Measurements from ENCODE around the gene BCL7B. TPM values are rescaled to one million over a fixed set of nuclear protein-coding genes. Genes with fewer than 3 reads are reported as not detected.
"Not testable (repeated sequence)": the region's sequence is repeated elsewhere in the genome, so short reads cannot be mapped to it uniquely, and the experiment has no call there.

BCL7B gene
- total and polyA plus RNA-seq, 8 donors: 9.0 to 105 (median 65.2) TPM

DNA sequence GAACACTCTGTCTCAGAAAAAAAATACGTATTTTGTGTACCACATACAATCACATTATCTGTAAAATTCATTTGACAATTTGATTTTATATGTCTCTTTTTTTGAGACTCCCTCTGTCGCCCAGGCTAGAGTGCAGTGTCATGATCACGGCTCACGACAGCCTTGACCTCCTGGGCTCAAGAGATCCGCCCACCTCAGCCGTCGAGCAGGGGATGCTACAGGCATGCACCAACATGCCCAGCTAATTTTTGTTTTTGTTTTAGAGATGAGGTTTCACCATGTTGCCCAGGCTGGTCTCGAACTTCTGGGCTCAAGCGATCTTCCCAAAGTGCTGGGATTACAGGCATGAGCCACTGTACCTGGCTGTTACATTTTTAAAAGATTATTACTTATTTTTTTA is 23.7 kb downstream of the BCL7B start:
- intact Hi-C loops (cut with DNase I; ENCODE audit: low total_unique reads): no loop called here
- Histone ChIP-seq H3K36me3 (peaks cover 37 to 72% (median 61%) of the 10 kb centered on the region in 4 donors), H3K9me3 (no peaks in the 10 kb centered on the region), H3K4me1 (no peaks in the 10 kb centered on the region), H3K27ac (no peak overlapping the region), H3K4me3 (no peak overlapping the region), H3K27me3 (no peaks in the 10 kb centered on the region)
- TF ChIP-seq POLR2A (IDR thresholded peaks at IDR 0.05) (no peak), POLR2AphosphoS5 (IDR thresholded peaks at IDR 0.05) (no peak), EP300 (IDR thresholded peaks at IDR 0.05) (no peak)
- TF ChIP-seq, protein P1, sequence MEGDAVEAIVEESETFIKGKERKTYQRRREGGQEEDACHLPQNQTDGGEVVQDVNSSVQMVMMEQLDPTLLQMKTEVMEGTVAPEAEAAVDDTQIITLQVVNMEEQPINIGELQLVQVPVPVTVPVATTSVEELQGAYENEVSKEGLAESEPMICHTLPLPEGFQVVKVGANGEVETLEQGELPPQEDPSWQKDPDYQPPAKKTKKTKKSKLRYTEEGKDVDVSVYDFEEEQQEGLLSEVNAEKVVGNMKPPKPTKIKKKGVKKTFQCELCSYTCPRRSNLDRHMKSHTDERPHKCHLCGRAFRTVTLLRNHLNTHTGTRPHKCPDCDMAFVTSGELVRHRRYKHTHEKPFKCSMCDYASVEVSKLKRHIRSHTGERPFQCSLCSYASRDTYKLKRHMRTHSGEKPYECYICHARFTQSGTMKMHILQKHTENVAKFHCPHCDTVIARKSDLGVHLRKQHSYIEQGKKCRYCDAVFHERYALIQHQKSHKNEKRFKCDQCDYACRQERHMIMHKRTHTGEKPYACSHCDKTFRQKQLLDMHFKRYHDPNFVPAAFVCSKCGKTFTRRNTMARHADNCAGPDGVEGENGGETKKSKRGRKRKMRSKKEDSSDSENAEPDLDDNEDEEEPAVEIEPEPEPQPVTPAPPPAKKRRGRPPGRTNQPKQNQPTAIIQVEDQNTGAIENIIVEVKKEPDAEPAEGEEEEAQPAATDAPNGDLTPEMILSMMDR (IDR thresholded peaks at IDR 0.05): no peak
- 85 to 92% (median 90%) methylated on average over 9 of the region's 9 CpGs for WGBS, 5 donors
- DNase-seq: no peak

DNA sequence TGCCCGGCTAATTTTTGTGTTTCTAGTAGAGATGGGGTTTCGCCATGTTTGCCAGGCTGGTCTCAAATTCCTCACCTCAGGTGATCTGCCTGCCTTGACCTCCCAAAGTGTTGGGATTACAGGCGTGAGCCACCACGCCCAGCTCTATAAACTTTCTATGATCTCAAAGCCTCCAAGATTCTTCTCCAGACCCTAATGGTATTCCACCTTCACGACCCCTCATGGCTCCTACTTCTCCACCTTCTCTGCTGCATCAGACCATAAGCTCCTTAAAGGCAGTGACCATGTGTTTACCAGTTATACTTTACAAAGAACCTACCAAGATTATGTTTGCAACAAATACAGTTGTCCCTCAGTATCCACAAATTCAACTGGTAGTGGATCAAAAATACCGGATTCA is 25.3 kb downstream of the BCL7B start:
- Histone ChIP-seq H3K4me3 (no peak overlapping the region), H3K27me3 (no peaks in the 10 kb centered on the region), H3K27ac (no peak overlapping the region), H3K9me3 (no peaks in the 10 kb centered on the region), H3K36me3 (peaks cover 23 to 56% (median 46%) of the 10 kb centered on the region in 4 donors), H3K4me1 (no peaks in the 10 kb centered on the region)
- intact Hi-C loops (cut with DNase I; ENCODE audit: low total_unique reads): no loop called here
- no peak for DNase-seq
- 95 to 98% (median 96%) methylated on average over 6 of the region's 6 CpGs for WGBS, 5 donors
- TF ChIP-seq POLR2A (IDR thresholded peaks at IDR 0.05) (no peak), EP300 (IDR thresholded peaks at IDR 0.05) (no peak)
- TF ChIP-seq, protein P1 (IDR thresholded peaks at IDR 0.05): no peak

DNA sequence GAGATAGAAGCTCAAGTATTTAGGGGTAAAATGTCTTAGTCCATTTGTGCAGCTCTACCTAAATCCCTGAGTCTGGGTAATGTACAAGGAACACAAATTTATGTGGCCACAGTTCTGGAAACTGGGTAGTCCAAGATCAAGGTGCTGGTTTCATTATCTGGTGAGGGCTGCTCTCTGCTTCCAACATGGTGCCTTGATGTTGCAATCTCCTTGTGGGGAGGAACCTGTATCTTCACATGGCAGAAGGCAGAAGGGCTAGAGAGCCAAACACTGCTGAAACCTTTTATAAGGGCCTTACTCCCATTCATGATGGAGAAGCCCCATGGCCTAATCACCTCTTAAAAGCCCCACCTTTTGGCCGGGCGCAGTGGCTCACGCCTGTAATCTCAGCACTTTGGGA is 26.7 kb downstream of the BCL7B start:
- intact Hi-C loops (cut with DNase I; ENCODE audit: low total_unique reads): no loop called here

DNA sequence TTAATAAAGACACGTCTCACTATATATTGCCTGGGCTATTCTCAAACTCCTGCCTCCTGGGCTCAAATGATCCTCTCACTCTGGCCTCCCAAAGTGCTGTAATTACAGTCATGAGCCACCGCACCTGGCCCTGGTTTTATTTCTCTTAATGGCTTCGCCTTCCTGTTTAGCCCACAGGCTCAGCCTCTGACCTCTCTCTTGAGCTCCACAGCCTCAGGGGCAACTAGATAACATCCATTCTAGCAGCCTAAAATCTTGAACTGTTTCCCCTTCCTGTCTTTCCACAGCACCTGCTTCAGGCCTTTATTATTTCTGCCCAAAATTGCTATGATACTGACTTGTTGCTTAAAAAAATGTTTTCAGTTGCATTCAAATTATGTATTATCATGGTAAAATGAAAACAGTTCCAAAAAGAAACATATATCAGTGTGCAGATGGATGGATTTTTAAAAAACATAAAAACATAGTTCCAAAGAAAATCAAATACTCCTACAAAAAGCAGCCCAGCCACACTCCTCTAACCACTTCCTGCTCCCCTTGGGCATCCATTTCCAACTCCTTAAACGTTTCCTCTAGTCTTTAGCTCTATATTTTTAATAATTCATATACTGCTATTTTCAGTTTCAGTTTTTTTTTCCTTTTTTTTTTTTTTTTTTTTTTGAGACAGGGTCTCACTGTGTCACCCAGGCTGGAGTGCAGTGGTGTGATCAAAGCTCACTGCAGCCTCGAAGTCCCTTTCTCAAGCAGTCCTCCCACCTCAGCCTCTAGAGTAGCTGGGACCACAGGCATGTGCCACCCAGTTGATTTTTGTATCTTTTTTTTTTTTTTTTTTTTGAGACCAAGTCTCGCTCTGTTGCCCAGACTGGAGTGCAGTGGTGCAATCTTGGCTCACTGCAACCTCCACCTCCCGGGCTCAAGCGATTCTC is 30.3 kb downstream of the BCL7B start:
- no peak overlapping the region for H3K4me3 ChIP-seq
- H3K27ac ChIP-seq: no peak overlapping the region
- WGBS, 5 donors: 64 to 79% (median 73%) methylated on average over 7 to 8 of the region's 8 CpGs
- peaks cover 0 to 12% (median 0%) of the 10 kb centered on the region in 4 donors for H3K36me3 ChIP-seq
- no peaks in the 10 kb centered on the region for H3K27me3 ChIP-seq
- intact Hi-C loops (cut with DNase I; ENCODE audit: low total_unique reads): no loop called here
- peak in 1 of 2 donors; percentile 17 for DNase-seq
- H3K9me3 ChIP-seq: no peaks in the 10 kb centered on the region
- TF ChIP-seq POLR2A (IDR thresholded peaks at IDR 0.05): no peak
- TF ChIP-seq POLR2AphosphoS5 (IDR thresholded peaks at IDR 0.05): no peak
- TF ChIP-seq, protein P1 (IDR thresholded peaks at IDR 0.05): no peak
- TF ChIP-seq EP300 (IDR thresholded peaks at IDR 0.05): no peak
- peaks cover 5 to 21% (median 6%) of the 10 kb centered on the region in 4 donors for H3K4me1 ChIP-seq

More for the DNA sequence above, 26.7 kb downstream of the BCL7B start:
- Histone ChIP-seq H3K27ac (no peak overlapping the region), H3K4me3 (no peak overlapping the region), H3K36me3 (peaks cover 10 to 42% (median 32%) of the 10 kb centered on the region in 4 donors), H3K4me1 (peaks cover 0 to 8% (median 0%) of the 10 kb centered on the region in 4 donors), H3K27me3 (no peaks in the 10 kb centered on the region), H3K9me3 (no peaks in the 10 kb centered on the region)
- DNase-seq: no peak
- WGBS, 5 donors: 95 to 100% (median 98%) methylated on average over 3 of the region's 3 CpGs
- TF ChIP-seq POLR2A (IDR thresholded peaks at IDR 0.05) (no peak), EP300 (IDR thresholded peaks at IDR 0.05) (no peak), POLR2AphosphoS5 (IDR thresholded peaks at IDR 0.05) (no peak)
- TF ChIP-seq, protein P1 (IDR thresholded peaks at IDR 0.05): no peak

DNA sequence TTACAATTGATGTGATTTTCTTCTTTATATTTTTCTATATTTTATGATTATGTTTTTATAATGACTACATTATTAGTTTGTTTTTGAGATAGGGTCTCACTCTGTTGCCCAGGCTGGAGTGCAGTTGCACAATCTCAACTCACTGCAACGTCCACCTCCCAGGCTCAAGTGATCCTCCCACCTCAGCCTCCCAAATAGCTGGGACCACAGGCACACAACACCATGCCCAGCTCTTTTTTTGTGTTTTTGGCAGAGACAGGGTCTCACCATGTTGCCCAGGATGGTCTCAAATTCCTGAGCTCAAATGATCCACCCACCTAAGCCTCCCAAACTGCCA is 31.4 kb downstream of the BCL7B start:
- not testable (repeated sequence) for DNase-seq, H3K36me3 ChIP-seq

More for the DNA sequence above, 31.4 kb downstream of the BCL7B start:
- WGBS, 5 donors: 52 to 82% (median 61%) methylated on average over 1 of the region's 1 CpG
- intact Hi-C loops (cut with DNase I; ENCODE audit: low total_unique reads); H3K4me3 ChIP-seq; H3K27ac ChIP-seq; H3K27me3 ChIP-seq; H3K9me3 ChIP-seq: not testable (repeated sequence)
- H3K4me1 ChIP-seq: peaks cover 5 to 25% (median 6%) of the 10 kb centered on the region in 4 donors
